Stomach (tissue), 4 donors: ENCODE results near the gene RAPGEFL1.

Source experiments
- CTCF ChIP-seq, 7 experiments: fragments of 450-650 bp in 4 of 7; fragments of 200-600 bp in 3 of 7; sonication (generic) in 3 of 7; IDR thresholded peaks; one replicate each; pipeline ENCODE4 v1.5.1; 2016 to 2019; ENCODE audit warnings: antibody characterized with exemption in 7 of 7, control low read depth in 2 of 7, mild to moderate bottlenecking in 1 of 7
- POLR2A ChIP-seq, 4 donors: fragments of 450-650 bp; IDR thresholded peaks; one replicate each; pipeline ENCODE4 v1.6.1; 2016; ENCODE audit warnings: antibody characterized with exemption in 4 of 4, control low read depth in 2 of 4, mild to moderate bottlenecking in 1 of 4, moderate library complexity in 1 of 4

DNA sequence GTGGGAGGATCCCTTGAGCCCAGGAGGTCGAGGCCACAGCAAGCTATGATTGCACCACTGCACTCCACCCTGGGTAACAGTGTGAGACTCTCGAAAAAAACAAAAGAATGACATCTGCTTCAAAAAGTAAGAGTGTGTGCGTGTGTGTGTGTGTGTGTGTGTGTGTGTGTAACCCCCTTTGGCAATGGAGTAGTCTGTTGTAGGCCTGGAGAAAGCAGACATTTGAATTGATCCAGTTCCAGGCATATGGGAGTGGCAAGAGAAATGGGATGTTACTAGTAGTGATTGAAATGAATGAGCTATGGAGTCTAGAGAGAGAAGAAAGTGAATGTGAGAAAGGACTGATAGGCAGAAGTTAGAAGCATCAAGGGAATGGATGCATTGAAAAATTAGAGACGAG, 27.0 kb upstream of the RAPGEFL1 start:
- TF ChIP-seq CTCF (IDR thresholded peaks at IDR 0.05): no peak
- TF ChIP-seq POLR2A (IDR thresholded peaks at IDR 0.05): no peak
